Caco-2 (cell line): ENCODE data around the gene EVI2A. TPM values are rescaled to one million over a fixed set of nuclear protein-coding genes. Genes with fewer than 3 reads are reported as not detected.
"Not testable (repeated sequence)": the region's sequence is repeated elsewhere in the genome, so short reads cannot be mapped to it uniquely, and the experiment has no call there.

ENCODE experiments used
- BruUV-seq: library from RNA; stranded (reverse); fragments of 400-500 nt; replicated peaks from 2 replicates; lab custom pipeline; 2021; lab: Mats Ljungman, UMichigan
- CTCF ChIA-PET: fragments of 300-600 bp; sonication (Branson Sonifier 250); formaldehyde crosslinking; loops from one replicate; lab custom pipeline; 2022; ENCODE audit warnings: antibody characterized with exemption; lab: Charles Lee
- POLR2A ChIA-PET: fragments of 300-600 bp; sonication (Branson Sonifier 250); formaldehyde crosslinking; loops from one replicate; lab custom pipeline; 2022; ENCODE audit warnings: antibody characterized with exemption; lab: Charles Lee
- DNase-seq, 2 experiments: peaks; one replicate each; pipeline versions ENCODE4 v3.0.0 to v3.0.0-alpha.2; 2020 to 2022
- H3K27me3 ChIP-seq: replicated peaks from 2 replicates; pipeline ENCODE4 v1.6.0; 2011; ENCODE audit warnings: low read length; ENCODE audit not compliant: control insufficient read depth, insufficient read depth
- H3K36me3 ChIP-seq: 2 replicates; pipeline ENCODE4 v1.5.1; 2011; ENCODE audit warnings: low read length; ENCODE audit not compliant: control insufficient read depth, insufficient read depth
- H3K4me1 ChIP-seq: fragments of 250-450 bp; sonication (Bioruptor Pico); 2 replicates; pipeline ENCODE4 v1.5.1; 2020; ENCODE audit warnings: mild to moderate bottlenecking
- H3K4me3 ChIP-seq: 2 replicates; pipeline ENCODE4 v1.5.1; 2011; ENCODE audit warnings: low read depth, mild to moderate bottlenecking, control low read depth, low read length
- H3K9me3 ChIP-seq: fragments of 250-450 bp; sonication (Bioruptor Pico); 2 replicates; pipeline ENCODE4 v1.5.1; 2020; ENCODE audit warnings: mild to moderate bottlenecking, moderate library complexity
- H3K27ac Mint-ChIP-seq: one replicate; pipeline ENCODE4 v1.8.0; 2022; ENCODE audit warnings: mixed read lengths; ENCODE audit not compliant: unreplicated experiment
- H3K27me3 Mint-ChIP-seq: one replicate; pipeline ENCODE4 v1.8.0; 2022; ENCODE audit warnings: mixed read lengths; ENCODE audit not compliant: insufficient read depth, unreplicated experiment
- H3K36me3 Mint-ChIP-seq: one replicate; pipeline ENCODE4 v1.8.0; 2022; ENCODE audit warnings: mild to moderate bottlenecking, mixed read lengths; ENCODE audit not compliant: insufficient read depth, unreplicated experiment
- H3K4me1 Mint-ChIP-seq: one replicate; pipeline ENCODE4 v1.8.0; 2022; ENCODE audit warnings: low read depth, mixed read lengths; ENCODE audit not compliant: unreplicated experiment
- H3K4me3 Mint-ChIP-seq: one replicate; pipeline ENCODE4 v1.8.0; 2022; ENCODE audit warnings: mild to moderate bottlenecking, moderate library complexity, mixed read lengths; ENCODE audit not compliant: unreplicated experiment
- H3K9me3 Mint-ChIP-seq: one replicate; pipeline ENCODE4 v1.8.0; 2022; ENCODE audit warnings: mixed read lengths; ENCODE audit not compliant: unreplicated experiment
- intact Hi-C: fragments of 100-400 bp; cut with micrococcal nuclease; formaldehyde crosslinking; loops from one replicate; pipeline ENCODE4 v1.10.0; 2022; ENCODE audit not compliant: unreplicated experiment
- total RNA-seq: library from RNA; stranded (reverse); gene quantifications from 2 replicates; pipeline ENCODE4 v1.2.3, GENCODE V29; 2022
- TF ChIP-seq, protein P1 (sequence below), 2 experiments: fragments of 200-600 bp in 1 of 2; IDR thresholded peaks; 1 replicate in 1 of 2; 2 replicates in 1 of 2; pipeline versions ENCODE4 v1.5.1 to v1.8.0; 2011 to 2022; ENCODE audit warnings: antibody characterized with exemption in 1 of 2, control low read depth in 1 of 2, inconsistent platforms in 1 of 2, low read depth in 1 of 2, low read length in 1 of 2, mild to moderate bottlenecking in 1 of 2, moderate library complexity in 1 of 2; ENCODE audit not compliant: insufficient read depth in 1 of 2, severe bottlenecking in 1 of 2, unreplicated experiment in 1 of 2

The EVI2A gene
- total RNA-seq, 1 experiment from 2014 or later = not detected

DNA sequence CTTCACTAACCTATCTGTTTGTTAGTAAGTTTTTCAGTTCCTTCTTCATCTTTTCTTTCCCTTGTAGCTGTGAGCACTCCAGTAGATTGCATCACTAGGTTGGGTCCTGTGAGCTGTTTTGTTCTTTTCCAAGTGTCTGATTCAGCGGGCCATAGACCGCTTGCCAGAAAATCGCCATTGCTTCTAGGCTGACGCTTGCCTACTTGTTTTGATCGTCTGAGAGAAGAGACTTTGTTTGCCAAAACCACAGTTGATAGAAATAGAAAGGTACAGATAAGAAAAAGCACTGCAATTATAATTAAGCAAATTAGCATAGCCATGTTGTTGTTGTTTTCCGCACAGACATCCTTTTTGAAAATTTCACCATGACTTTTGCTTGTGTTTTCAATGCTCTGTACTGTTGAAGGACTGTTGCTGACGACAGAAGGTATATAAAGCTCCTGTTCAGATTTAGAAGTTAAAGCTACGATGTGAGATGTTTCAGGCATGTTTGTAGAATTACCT lies 3.1 kb downstream of the EVI2A start:
- ChIA-PET CTCF (interaction anchor here (0.7 kb wide), 1 partner anchor 303 kb away, joined by 4 read pairs; no protein-coding TSS in a partner anchor), POLR2A (no interaction called here)
- Histone ChIP-seq H3K27me3 (no peaks in the 10 kb centered on the region), H3K4me3 (no peak overlapping the region), H3K4me1 (no peaks in the 10 kb centered on the region), H3K9me3 (no peaks in the 10 kb centered on the region), H3K36me3 (no peaks in the 10 kb centered on the region; the same call in 1 of the 2 replicates)
- TF ChIP-seq, protein P1, sequence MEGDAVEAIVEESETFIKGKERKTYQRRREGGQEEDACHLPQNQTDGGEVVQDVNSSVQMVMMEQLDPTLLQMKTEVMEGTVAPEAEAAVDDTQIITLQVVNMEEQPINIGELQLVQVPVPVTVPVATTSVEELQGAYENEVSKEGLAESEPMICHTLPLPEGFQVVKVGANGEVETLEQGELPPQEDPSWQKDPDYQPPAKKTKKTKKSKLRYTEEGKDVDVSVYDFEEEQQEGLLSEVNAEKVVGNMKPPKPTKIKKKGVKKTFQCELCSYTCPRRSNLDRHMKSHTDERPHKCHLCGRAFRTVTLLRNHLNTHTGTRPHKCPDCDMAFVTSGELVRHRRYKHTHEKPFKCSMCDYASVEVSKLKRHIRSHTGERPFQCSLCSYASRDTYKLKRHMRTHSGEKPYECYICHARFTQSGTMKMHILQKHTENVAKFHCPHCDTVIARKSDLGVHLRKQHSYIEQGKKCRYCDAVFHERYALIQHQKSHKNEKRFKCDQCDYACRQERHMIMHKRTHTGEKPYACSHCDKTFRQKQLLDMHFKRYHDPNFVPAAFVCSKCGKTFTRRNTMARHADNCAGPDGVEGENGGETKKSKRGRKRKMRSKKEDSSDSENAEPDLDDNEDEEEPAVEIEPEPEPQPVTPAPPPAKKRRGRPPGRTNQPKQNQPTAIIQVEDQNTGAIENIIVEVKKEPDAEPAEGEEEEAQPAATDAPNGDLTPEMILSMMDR (IDR thresholded peaks at IDR 0.05; ENCODE audit: insufficient read depth in 1 of 2, low read depth in 1 of 2, low read length in 1 of 2, severe bottlenecking in 1 of 2, unreplicated experiment in 1 of 2) = no peak
- Mint-ChIP-seq H3K4me1 (peaks cover 9% of the 10 kb centered on the region), H3K4me3 (no peak overlapping the region), H3K27me3 (no peaks in the 10 kb centered on the region), H3K36me3 (no peaks in the 10 kb centered on the region), H3K9me3 (no peaks in the 10 kb centered on the region), H3K27ac (no peak overlapping the region)
- intact Hi-C loops = no loop called here
- no peak for DNase-seq
- BruUV-seq = no TSS peak

DNA sequence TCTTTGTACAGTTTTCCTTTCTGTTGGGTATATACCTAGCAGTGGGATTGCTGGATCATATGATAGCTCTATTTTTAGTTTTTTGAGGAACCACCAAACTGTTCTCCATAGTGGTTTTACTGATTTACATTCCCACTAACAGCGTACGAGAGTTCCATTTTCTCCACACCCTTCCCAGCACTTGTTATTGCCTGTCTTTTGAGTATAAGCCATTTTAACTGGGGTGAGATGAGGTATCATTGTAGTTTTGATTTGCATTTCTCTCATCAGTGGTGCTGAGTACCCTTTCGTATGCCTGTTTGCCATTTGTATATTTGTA lies 6.7 kb downstream of the EVI2A start:
- POLR2A ChIA-PET = no interaction called here

DNA sequence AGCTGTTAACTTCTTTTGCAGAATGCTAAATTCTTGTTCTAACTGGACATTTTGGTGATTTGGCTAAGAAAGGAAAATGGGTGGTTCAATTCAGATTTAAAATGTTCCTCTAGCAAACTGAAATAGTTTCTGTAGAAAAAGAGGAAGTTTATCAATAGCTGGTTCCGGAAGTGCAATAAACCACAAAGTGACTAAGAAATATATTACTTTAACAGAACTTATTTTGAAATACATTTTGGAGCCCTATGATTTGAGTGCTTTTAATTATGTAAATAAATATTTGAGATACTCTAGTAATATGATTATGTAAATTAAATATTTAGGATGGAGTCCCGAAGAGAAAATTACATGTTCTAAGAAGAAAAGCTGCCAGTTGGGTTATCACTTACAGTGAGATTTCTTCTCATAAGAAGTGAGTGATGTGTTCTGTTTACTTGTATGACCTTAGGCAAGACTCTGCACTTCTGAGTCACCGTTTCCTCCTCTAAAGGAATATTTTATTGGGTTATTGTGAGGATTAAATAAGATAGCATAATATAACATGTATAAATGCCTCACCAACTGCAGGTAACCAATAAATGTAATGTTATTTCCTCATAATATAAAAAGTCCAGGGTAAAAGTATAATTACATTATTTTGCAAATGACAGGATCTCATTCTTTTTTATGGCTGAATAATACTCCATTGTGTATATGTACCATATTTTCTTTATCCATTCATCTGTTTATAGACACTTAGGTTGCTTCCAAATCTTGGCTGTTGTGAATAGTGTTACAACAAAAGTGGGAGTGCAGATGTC lies 7.2 kb downstream of the EVI2A start, which contains the start of gene EVI2B:
Gene EVI2B (minus strand): TSS at position 73 of the 800 bp plus-strand sequence. CDS start 8,445 bp downstream, outside the sequence.
- Mint-ChIP-seq H3K4me1 (peaks cover 9% of the 10 kb centered on the region), H3K27me3 (no peaks in the 10 kb centered on the region), H3K4me3 (no peak within 1 kb of the TSS), H3K9me3 (no peaks in the 10 kb centered on the region), H3K27ac (no peak within 1 kb of the TSS), H3K36me3 (peaks cover 6% of the 10 kb centered on the region)
- no peaks in the 10 kb centered on the region for H3K4me1 ChIP-seq
- intact Hi-C loops = no loop called here
- no peaks in the 10 kb centered on the region for H3K36me3 ChIP-seq
- ChIA-PET POLR2A (interaction anchor here (0.6 kb wide), 1 partner anchor 928 kb away, joined by 5 read pairs; no protein-coding TSS in a partner anchor), CTCF (no interaction called here)
- TF ChIP-seq, protein P1 (IDR thresholded peaks at IDR 0.05; ENCODE audit: insufficient read depth in 1 of 2, low read depth in 1 of 2, low read length in 1 of 2, severe bottlenecking in 1 of 2, unreplicated experiment in 1 of 2) = no peak
- DNase-seq = no peak
- no peaks in the 10 kb centered on the region for H3K27me3 ChIP-seq
- BruUV-seq = no TSS peak
- no peaks in the 10 kb centered on the region for H3K9me3 ChIP-seq
- no peak within 1 kb of the TSS for H3K4me3 ChIP-seq

More for the DNA sequence above, 6.7 kb downstream of the EVI2A start:
- CTCF ChIA-PET = no interaction called here
- TF ChIP-seq, protein P1 (IDR thresholded peaks at IDR 0.05; ENCODE audit: insufficient read depth in 1 of 2, low read depth in 1 of 2, low read length in 1 of 2, severe bottlenecking in 1 of 2, unreplicated experiment in 1 of 2) = no peak
- Mint-ChIP-seq H3K9me3 (no peaks in the 10 kb centered on the region), H3K4me3 (no peak overlapping the region), H3K27ac (no peak overlapping the region), H3K4me1 (peaks cover 9% of the 10 kb centered on the region), H3K27me3 (no peaks in the 10 kb centered on the region), H3K36me3 (peaks cover 6% of the 10 kb centered on the region)
- H3K4me3 ChIP-seq = no peak overlapping the region
- DNase-seq = no peak
- H3K27me3 ChIP-seq = no peaks in the 10 kb centered on the region
- intact Hi-C loops = no loop called here
- no peaks in the 10 kb centered on the region for H3K36me3 ChIP-seq
- no TSS peak for BruUV-seq
- no peaks in the 10 kb centered on the region for H3K4me1 ChIP-seq
- H3K9me3 ChIP-seq = no peaks in the 10 kb centered on the region

DNA sequence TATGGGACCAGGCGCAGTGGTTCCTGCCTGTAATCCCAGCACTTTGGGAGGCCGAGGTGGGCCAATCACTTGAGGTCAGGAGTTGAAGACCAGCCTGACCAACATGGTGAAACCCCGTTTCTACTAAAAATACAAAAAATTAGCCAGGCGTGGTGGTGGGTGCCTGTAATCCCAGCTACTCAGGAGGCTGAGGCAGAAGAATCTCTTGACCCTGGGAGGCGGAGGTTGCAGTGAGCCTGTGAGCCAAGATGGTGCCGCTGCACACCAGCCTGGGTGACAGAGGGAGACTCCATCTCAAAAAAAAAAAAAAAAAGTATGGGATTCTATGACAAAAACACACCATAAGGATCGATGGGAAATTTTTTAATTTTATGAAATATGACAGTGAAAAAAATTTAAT lies 9.2 kb downstream of the EVI2A start:
- H3K27ac Mint-ChIP-seq, H3K4me1 Mint-ChIP-seq, H3K36me3 ChIP-seq, H3K27me3 Mint-ChIP-seq, H3K4me1 ChIP-seq, BruUV-seq, H3K9me3 Mint-ChIP-seq, H3K4me3 ChIP-seq, H3K9me3 ChIP-seq, H3K4me3 Mint-ChIP-seq, intact Hi-C loops, CTCF ChIA-PET, POLR2A ChIA-PET, DNase-seq, H3K27me3 ChIP-seq: not testable (repeated sequence)
- H3K36me3 Mint-ChIP-seq = peaks cover 14% of the 10 kb centered on the region
